HG03066 (cell line): Measurements from ENCODE around the gene DAPK1.

Experiments
- ATAC-seq: cut with Tn5 transposase; IDR thresholded peaks from one replicate; pipeline ENCODE4 v1.9.1; 2021; ENCODE audit warnings: low read depth; ENCODE audit not compliant: unreplicated experiment

The DAPK1 gene

GRCh38 chr9:87702921-87703320, 205.3 kb downstream of the DAPK1 start:
- ATAC-seq, result no peak

GRCh38 chr9:87703636-87704276, 206.1 kb downstream of the DAPK1 start:
- ATAC-seq, result no peak

- no peak for ATAC-seq
These were observed 206.7 kb downstream of the DAPK1 start for GRCh38 chr9:87704342-87704741.

GRCh38 chr9:87706066-87706739, 208.5 kb downstream of the DAPK1 start:
- ATAC-seq, result no peak

- ATAC-seq, result no peak
These were observed 210.3 kb downstream of the DAPK1 start for GRCh38 chr9:87707805-87708506.

GRCh38 chr9:87708546-87708945, 210.9 kb downstream of the DAPK1 start:
- no peak for ATAC-seq

- peak; percentile 67 for ATAC-seq
These were observed 211.5 kb downstream of the DAPK1 start for GRCh38 chr9:87708986-87709728.

- ATAC-seq, result no peak
These were observed 212.8 kb downstream of the DAPK1 start for GRCh38 chr9:87710443-87710842.

- ATAC-seq, result no peak
These were observed 214.5 kb downstream of the DAPK1 start for GRCh38 chr9:87711857-87712800.

GRCh38 chr9:87712801-87713277, 215.2 kb downstream of the DAPK1 start:
- no peak for ATAC-seq

GRCh38 chr9:87713278-87713987, 215.8 kb downstream of the DAPK1 start:
- no peak for ATAC-seq

GRCh38 chr9:87713988-87714330, 216.3 kb downstream of the DAPK1 start:
- ATAC-seq, result no peak

- ATAC-seq, result no peak
These were observed 217.2 kb downstream of the DAPK1 start for GRCh38 chr9:87714819-87715218.

GRCh38 chr9:87716141-87716540, 218.5 kb downstream of the DAPK1 start:
- no peak for ATAC-seq

GRCh38 chr9:87717456-87717855, 219.8 kb downstream of the DAPK1 start:
- ATAC-seq, result no peak

GRCh38 chr9:87718231-87718630, 220.6 kb downstream of the DAPK1 start:
- no peak for ATAC-seq

- no peak for ATAC-seq
These were observed 221.4 kb downstream of the DAPK1 start for GRCh38 chr9:87718852-87719612.

- ATAC-seq, result no peak
These were observed 222.5 kb downstream of the DAPK1 start for GRCh38 chr9:87720173-87720572.
